Natural killer cell (primary cell): Measurements from ENCODE around the gene DNAAF5. TPM values are rescaled to one million over a fixed set of nuclear protein-coding genes. Genes with fewer than 3 reads are reported as not detected.

ENCODE experiments used
- ATAC-seq, 3 donors: fragments of 150-1000 bp in 2 of 3; fragments of 200-7000 bp in 1 of 3; cut with Tn5 transposase; 1 replicate in 1 of 3; 2 replicates in 2 of 3; pipeline ENCODE4 v1.10.0; 2021; ENCODE audit warnings: mild to moderate bottlenecking in 2 of 3, moderate library complexity in 2 of 3
- DNase-seq, 2 donors: peaks; one replicate each; pipeline versions ENCODE4 v3.0.0 to v3.0.0-alpha.2; 2013 to 2021; ENCODE audit warnings: mixed read lengths in 1 of 2
- H3K27ac ChIP-seq: one replicate; pipeline ENCODE4 v1.5.1; 2013; ENCODE audit warnings: mild to moderate bottlenecking, low read length
- H3K27me3 ChIP-seq: one replicate; pipeline ENCODE4 v1.6.1; 2013; ENCODE audit warnings: low read length; ENCODE audit not compliant: control insufficient read depth, insufficient read depth
- H3K36me3 ChIP-seq: one replicate; pipeline ENCODE4 v1.6.1; 2013; ENCODE audit warnings: low read length; ENCODE audit not compliant: control insufficient read depth, insufficient read depth
- H3K4me1 ChIP-seq: one replicate; pipeline ENCODE4 v1.6.1; 2013; ENCODE audit warnings: low read length; ENCODE audit not compliant: control insufficient read depth, insufficient read depth
- H3K4me3 ChIP-seq: one replicate; pipeline ENCODE4 v1.5.1; 2013; ENCODE audit warnings: low read length
- H3K9me3 ChIP-seq: one replicate; pipeline ENCODE4 v1.6.1; 2013; ENCODE audit warnings: low read length; ENCODE audit not compliant: control insufficient read depth, insufficient read depth
- H3K27ac Mint-ChIP-seq, 2 donors: one replicate each; pipeline ENCODE4 v1.8.0; 2022; ENCODE audit warnings: mild to moderate bottlenecking in 2 of 2, mixed read lengths in 2 of 2, moderate library complexity in 1 of 2
- H3K27me3 Mint-ChIP-seq, 2 donors: one replicate each; pipeline ENCODE4 v1.8.0; 2022; ENCODE audit warnings: low read depth in 2 of 2, mixed read lengths in 2 of 2
- H3K36me3 Mint-ChIP-seq: one replicate; pipeline ENCODE4 v1.8.0; 2022; ENCODE audit warnings: mixed read lengths
- H3K4me1 Mint-ChIP-seq, 2 donors: one replicate each; pipeline ENCODE4 v1.8.0; 2022; ENCODE audit warnings: mixed read lengths in 2 of 2
- H3K4me3 Mint-ChIP-seq: one replicate; pipeline ENCODE4 v1.8.0; 2022; ENCODE audit warnings: mild to moderate bottlenecking, moderate library complexity, mixed read lengths
- H3K9me3 Mint-ChIP-seq, 2 donors: one replicate each; pipeline ENCODE4 v1.8.0; 2022; ENCODE audit warnings: mixed read lengths in 2 of 2
- WGBS: methylation state at CpG from one replicate; pipeline ENCODE4 v1.1.7; 2013; ENCODE audit warnings: missing lambda C conversion rate; ENCODE audit not compliant: insufficient coverage; 5-methylcytosine and 5-hydroxymethylcytosine counted together
- intact Hi-C: fragments of 100-400 bp; cut with micrococcal nuclease; formaldehyde crosslinking; loops from one replicate; pipeline ENCODE4 v1.14.2; 2022
- total RNA-seq, 4 donors: library from RNA; stranded (reverse); fragments of 120-200 nt in 1 of 4; gene quantifications; one replicate each; pipeline versions ENCODE4 v1.2.3 to v1.2.4, GENCODE V29; 2013 to 2022
- TF ChIP-seq, protein P1 (sequence below): fragments of 200-600 bp; IDR thresholded peaks from one replicate; pipeline ENCODE4 v1.8.0; 2022; ENCODE audit warnings: antibody characterized with exemption

DNAAF5 gene
- total RNA-seq, 3 donors from 2014 or later (not counting 1 experiment from before 2014, with no cell fraction given), result 6.7 to 10.3 (median 10.3) TPM

DNA sequence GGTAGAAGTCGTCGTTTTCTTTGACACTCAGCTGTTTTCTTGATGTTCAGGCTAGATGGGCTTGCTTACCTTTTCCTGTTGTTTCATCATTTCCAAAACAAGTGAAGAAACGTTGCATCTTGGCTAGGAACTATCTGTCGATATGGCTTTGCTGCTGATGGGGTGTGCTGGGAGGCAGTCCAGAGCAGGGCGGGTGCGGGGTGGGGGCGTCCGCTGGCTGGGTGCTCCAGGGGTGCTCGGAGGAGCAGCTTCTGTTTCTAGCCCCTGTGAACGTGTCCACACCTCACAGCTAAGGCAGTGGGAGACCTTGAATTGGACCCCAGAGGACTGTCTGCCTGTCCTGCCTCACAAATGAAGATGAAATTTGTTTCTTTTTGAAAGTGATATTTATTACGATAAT lies 98.2 kb downstream of the DNAAF5 start:
- Mint-ChIP-seq H3K27me3 (no peaks in the 10 kb centered on the region), H3K9me3 (no peaks in the 10 kb centered on the region), H3K36me3 (no peaks in the 10 kb centered on the region), H3K4me3 (no peak overlapping the region), H3K4me1 (peaks cover 8 to 13% of the 10 kb centered on the region in 2 donors), H3K27ac (no peak overlapping the region)
- H3K27me3 ChIP-seq, result no peaks in the 10 kb centered on the region
- H3K9me3 ChIP-seq, result no peaks in the 10 kb centered on the region
- intact Hi-C loops, result no loop called here
- no peak overlapping the region for H3K27ac ChIP-seq
- no peaks in the 10 kb centered on the region for H3K4me1 ChIP-seq
- H3K36me3 ChIP-seq, result no peaks in the 10 kb centered on the region
- TF ChIP-seq, protein P1, sequence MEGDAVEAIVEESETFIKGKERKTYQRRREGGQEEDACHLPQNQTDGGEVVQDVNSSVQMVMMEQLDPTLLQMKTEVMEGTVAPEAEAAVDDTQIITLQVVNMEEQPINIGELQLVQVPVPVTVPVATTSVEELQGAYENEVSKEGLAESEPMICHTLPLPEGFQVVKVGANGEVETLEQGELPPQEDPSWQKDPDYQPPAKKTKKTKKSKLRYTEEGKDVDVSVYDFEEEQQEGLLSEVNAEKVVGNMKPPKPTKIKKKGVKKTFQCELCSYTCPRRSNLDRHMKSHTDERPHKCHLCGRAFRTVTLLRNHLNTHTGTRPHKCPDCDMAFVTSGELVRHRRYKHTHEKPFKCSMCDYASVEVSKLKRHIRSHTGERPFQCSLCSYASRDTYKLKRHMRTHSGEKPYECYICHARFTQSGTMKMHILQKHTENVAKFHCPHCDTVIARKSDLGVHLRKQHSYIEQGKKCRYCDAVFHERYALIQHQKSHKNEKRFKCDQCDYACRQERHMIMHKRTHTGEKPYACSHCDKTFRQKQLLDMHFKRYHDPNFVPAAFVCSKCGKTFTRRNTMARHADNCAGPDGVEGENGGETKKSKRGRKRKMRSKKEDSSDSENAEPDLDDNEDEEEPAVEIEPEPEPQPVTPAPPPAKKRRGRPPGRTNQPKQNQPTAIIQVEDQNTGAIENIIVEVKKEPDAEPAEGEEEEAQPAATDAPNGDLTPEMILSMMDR, result no peak
- ATAC-seq, result no peak
- DNase-seq, result no peak
- WGBS, result 91% methylated on average over 11 of the region's 11 CpGs
- no peak overlapping the region for H3K4me3 ChIP-seq

DNA sequence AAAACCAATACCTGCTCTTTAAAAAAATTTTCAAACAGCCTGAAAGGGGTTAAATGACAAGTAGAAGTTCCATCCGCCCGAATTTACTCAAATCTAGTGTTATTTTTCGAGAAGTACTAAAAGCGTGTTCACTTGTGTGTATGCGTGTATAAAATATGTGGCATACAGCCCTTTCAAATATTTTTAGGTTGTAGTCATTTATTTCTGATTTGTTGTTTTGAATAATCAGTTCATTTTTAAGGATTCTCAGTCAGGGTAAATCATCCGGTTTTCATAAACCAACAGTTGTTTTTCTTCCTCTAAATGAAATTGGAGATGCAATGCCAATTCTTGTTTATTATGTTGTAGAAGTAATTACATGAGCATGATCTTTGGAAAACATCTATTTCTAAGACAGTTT lies 98.9 kb downstream of the DNAAF5 start:
- Histone ChIP-seq H3K9me3 (no peaks in the 10 kb centered on the region), H3K36me3 (no peaks in the 10 kb centered on the region), H3K4me3 (no peak overlapping the region), H3K27me3 (no peaks in the 10 kb centered on the region), H3K27ac (no peak overlapping the region), H3K4me1 (no peaks in the 10 kb centered on the region)
- no peak for ATAC-seq
- no peak overlapping the region for H3K27ac Mint-ChIP-seq
- intact Hi-C loops, result no loop called here
- no peaks in the 10 kb centered on the region for H3K36me3 Mint-ChIP-seq
- no peaks in the 10 kb centered on the region for H3K9me3 Mint-ChIP-seq
- TF ChIP-seq, protein P1, result no peak
- no peak overlapping the region for H3K4me3 Mint-ChIP-seq
- 98% methylated on average over 5 of the region's 6 CpGs for WGBS
- DNase-seq, result no peak
- peaks cover 6 to 15% of the 10 kb centered on the region in 2 donors for H3K4me1 Mint-ChIP-seq
- H3K27me3 Mint-ChIP-seq, result no peaks in the 10 kb centered on the region

DNA sequence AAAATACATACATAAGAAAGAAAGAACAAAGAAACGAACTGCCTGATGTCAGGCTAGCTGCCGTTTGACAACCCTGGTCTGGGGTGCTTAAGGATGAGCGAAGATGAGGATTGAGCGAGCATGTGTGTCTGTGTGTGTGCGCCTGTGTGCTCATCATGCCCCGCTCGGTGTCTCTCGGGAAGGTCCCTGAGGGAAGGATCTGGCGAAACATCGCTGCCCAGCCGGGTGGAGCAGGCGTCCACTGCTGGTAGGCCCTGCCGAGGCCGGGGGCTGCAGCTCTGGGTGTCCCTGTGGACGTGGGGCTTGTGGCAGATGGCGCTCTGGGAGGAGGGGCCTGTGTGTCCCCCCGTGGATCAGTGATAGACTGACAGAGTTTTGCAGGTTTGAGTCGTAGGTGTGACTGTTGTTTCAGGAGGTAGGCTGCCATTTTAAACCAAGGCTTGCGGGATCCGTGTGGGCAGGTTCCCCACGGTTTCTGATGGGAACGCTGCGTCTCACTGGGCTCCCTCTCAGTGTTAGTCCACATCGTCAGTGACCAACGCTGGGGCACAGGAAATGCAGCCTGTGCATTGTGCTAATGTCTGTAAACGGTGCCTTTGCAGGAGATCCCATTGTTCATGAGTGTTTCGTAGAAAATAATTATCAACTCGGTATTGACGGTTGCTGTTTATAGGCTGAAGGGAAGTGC lies 99.9 kb downstream of the DNAAF5 start:
- intact Hi-C loops, result no loop called here
- 87% methylated on average over 29 of the region's 29 CpGs for whole genome bisulfite sequencing
- Mint-ChIP-seq H3K9me3 (no peaks in the 10 kb centered on the region), H3K27me3 (no peaks in the 10 kb centered on the region), H3K4me3 (no peak overlapping the region), H3K27ac (no peak overlapping the region), H3K4me1 (peaks cover 12 to 25% of the 10 kb centered on the region in 2 donors), H3K36me3 (no peaks in the 10 kb centered on the region)
- TF ChIP-seq, protein P1, result no peak
- DNase-seq, result no peak
- Histone ChIP-seq H3K27ac (no peak overlapping the region), H3K9me3 (no peaks in the 10 kb centered on the region), H3K4me1 (peaks cover 9% of the 10 kb centered on the region), H3K27me3 (no peaks in the 10 kb centered on the region), H3K36me3 (no peaks in the 10 kb centered on the region), H3K4me3 (no peak overlapping the region)
- no peak for ATAC-seq
